OCI-LY1 (cell line): ENCODE measurements around the gene NXNL1.

Experiments
- H2AFZ ChIP-seq: fragments of 200-600 bp; sonication (generic), shearing (Covaris generic); 2 replicates; pipeline ENCODE4 v1.6.0; 2014; ENCODE audit warnings: antibody characterized with exemption, mild to moderate bottlenecking, low read length
- H3F3A ChIP-seq: fragments of 200-600 bp; sonication (generic), shearing (Covaris generic); 2 replicates; pipeline ENCODE4 v1.6.0; 2014; ENCODE audit warnings: mild to moderate bottlenecking, antibody characterized with exemption, low read length, moderate library complexity; ENCODE audit not compliant: insufficient read depth
- H3K27ac ChIP-seq: fragments of 200-600 bp; sonication (generic); 2 replicates; pipeline ENCODE4 v1.5.1; 2014; ENCODE audit warnings: low read length, mixed run types, mild to moderate bottlenecking, low read depth; ENCODE audit not compliant: poor library complexity, severe bottlenecking
- H3K27me3 ChIP-seq: fragments of 200-600 bp; sonication (generic); 2 replicates; pipeline ENCODE4 v1.6.0; 2014; ENCODE audit warnings: antibody characterized with exemption, mild to moderate bottlenecking, low read length, moderate library complexity; ENCODE audit not compliant: insufficient read depth
- H3K36me3 ChIP-seq: fragments of 200-600 bp; sonication (generic); 2 replicates; pipeline ENCODE4 v1.6.1; 2014; ENCODE audit warnings: mild to moderate bottlenecking, antibody characterized with exemption, low read length, moderate library complexity, mixed read lengths; ENCODE audit not compliant: insufficient read depth
- H3K4me1 ChIP-seq: fragments of 200-600 bp; sonication (generic); 2 replicates; pipeline ENCODE4 v1.5.1; 2014; ENCODE audit warnings: mild to moderate bottlenecking, low read length, moderate library complexity; ENCODE audit not compliant: insufficient read depth, severe bottlenecking
- H3K4me2 ChIP-seq: fragments of 200-600 bp; sonication (generic), shearing (Covaris generic); 2 replicates; pipeline ENCODE4 v1.6.1; 2014; ENCODE audit warnings: low read length
- H3K4me3 ChIP-seq: fragments of 200-600 bp; sonication (generic); 2 replicates; pipeline ENCODE4 v1.5.1; 2014; ENCODE audit warnings: low read length, low read depth, mild to moderate bottlenecking, mixed read lengths; ENCODE audit not compliant: poor library complexity, severe bottlenecking
- H3K79me2 ChIP-seq: fragments of 200-600 bp; shearing (Covaris generic); 2 replicates; pipeline ENCODE4 v1.6.1; 2016; ENCODE audit warnings: mixed run types, low read length, mixed read lengths; ENCODE audit not compliant: insufficient read depth
- H3K9ac ChIP-seq: fragments of 200-600 bp; sonication (generic), shearing (Covaris generic); 2 replicates; pipeline ENCODE4 v1.6.1; 2014; ENCODE audit warnings: mild to moderate bottlenecking, low read length, mixed read lengths
- H3K9me2 ChIP-seq: fragments of 200-600 bp; sonication (generic), shearing (Covaris generic); 2 replicates; pipeline ENCODE4 v1.6.1; 2014; ENCODE audit warnings: low read depth, mild to moderate bottlenecking, low read length, mixed read lengths
- H3K9me3 ChIP-seq: fragments of 200-600 bp; shearing (Covaris generic); 2 replicates; pipeline ENCODE4 v1.6.1; 2014; ENCODE audit warnings: low read length, mixed read lengths
- H4K20me1 ChIP-seq: fragments of 200-600 bp; sonication (generic), shearing (Covaris generic); 2 replicates; pipeline ENCODE4 v1.6.0; 2016; ENCODE audit warnings: mild to moderate bottlenecking, low read length; ENCODE audit not compliant: insufficient read depth
- EZH2 ChIP-seq: fragments of 200-600 bp; sonication (generic), shearing (Covaris generic); IDR thresholded peaks from 2 replicates; pipeline ENCODE4 v1.8.0; 2017; ENCODE audit warnings: borderline replicate concordance, mixed run types, mild to moderate bottlenecking, antibody characterized with exemption, low read length, moderate library complexity, mixed read lengths
- TF ChIP-seq, protein P1 (sequence below): fragments of 200-600 bp; sonication (generic), shearing (Covaris generic); IDR thresholded peaks from 2 replicates; pipeline ENCODE4 v1.5.1; 2017; ENCODE audit warnings: mild to moderate bottlenecking, antibody characterized with exemption, low read length, moderate library complexity, mixed read lengths

Gene NXNL1

DNA sequence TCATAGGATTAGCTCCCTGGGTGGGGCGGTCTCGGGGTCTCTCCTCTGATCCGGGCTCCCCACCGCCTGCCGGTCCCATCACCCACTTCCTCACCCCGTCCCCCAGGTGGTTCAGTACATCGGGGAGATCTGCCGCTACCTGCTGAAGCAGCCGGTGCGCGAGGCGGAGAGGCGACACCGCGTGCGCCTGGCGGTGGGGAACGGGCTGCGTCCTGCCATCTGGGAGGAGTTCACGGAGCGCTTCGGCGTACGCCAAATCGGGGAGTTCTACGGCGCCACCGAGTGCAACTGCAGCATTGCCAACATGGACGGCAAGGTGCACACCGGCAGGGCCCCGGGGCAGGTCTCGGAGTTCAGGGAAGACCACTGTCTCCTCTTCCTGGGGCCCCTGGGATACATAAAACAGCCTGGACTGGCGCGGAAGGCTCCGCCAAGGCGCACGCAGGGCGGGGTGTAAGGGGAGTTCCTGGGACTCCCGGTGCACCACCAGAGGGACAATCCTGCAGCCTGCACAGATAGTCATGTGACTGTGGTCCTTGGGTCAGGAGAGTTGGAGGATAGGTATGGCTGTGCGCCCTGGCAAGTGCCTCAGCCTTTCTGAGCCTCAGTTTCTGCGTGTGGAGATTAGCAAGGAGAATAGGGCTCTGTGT, 36.5 kb upstream of the NXNL1 start:
- Histone ChIP-seq H2AFZ (no peak overlapping the region), H3K4me3 (no peak overlapping the region), H3K4me1 (no peaks in the 10 kb centered on the region), H3K9me2 (no peaks in the 10 kb centered on the region), H3K79me2 (no peaks in the 10 kb centered on the region), H3K27ac (no peak overlapping the region), H4K20me1 (no peaks in the 10 kb centered on the region), H3K9ac (no peak overlapping the region), H3K27me3 (peaks cover 5% of the 10 kb centered on the region; the same call in 1 of the 2 replicates), H3K9me3 (no peaks in the 10 kb centered on the region), H3F3A (no peaks in the 10 kb centered on the region), H3K4me2 (no peak overlapping the region), H3K36me3 (no peaks in the 10 kb centered on the region)
- TF ChIP-seq, protein P1, sequence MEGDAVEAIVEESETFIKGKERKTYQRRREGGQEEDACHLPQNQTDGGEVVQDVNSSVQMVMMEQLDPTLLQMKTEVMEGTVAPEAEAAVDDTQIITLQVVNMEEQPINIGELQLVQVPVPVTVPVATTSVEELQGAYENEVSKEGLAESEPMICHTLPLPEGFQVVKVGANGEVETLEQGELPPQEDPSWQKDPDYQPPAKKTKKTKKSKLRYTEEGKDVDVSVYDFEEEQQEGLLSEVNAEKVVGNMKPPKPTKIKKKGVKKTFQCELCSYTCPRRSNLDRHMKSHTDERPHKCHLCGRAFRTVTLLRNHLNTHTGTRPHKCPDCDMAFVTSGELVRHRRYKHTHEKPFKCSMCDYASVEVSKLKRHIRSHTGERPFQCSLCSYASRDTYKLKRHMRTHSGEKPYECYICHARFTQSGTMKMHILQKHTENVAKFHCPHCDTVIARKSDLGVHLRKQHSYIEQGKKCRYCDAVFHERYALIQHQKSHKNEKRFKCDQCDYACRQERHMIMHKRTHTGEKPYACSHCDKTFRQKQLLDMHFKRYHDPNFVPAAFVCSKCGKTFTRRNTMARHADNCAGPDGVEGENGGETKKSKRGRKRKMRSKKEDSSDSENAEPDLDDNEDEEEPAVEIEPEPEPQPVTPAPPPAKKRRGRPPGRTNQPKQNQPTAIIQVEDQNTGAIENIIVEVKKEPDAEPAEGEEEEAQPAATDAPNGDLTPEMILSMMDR: no peak
- TF ChIP-seq EZH2: no peak

DNA sequence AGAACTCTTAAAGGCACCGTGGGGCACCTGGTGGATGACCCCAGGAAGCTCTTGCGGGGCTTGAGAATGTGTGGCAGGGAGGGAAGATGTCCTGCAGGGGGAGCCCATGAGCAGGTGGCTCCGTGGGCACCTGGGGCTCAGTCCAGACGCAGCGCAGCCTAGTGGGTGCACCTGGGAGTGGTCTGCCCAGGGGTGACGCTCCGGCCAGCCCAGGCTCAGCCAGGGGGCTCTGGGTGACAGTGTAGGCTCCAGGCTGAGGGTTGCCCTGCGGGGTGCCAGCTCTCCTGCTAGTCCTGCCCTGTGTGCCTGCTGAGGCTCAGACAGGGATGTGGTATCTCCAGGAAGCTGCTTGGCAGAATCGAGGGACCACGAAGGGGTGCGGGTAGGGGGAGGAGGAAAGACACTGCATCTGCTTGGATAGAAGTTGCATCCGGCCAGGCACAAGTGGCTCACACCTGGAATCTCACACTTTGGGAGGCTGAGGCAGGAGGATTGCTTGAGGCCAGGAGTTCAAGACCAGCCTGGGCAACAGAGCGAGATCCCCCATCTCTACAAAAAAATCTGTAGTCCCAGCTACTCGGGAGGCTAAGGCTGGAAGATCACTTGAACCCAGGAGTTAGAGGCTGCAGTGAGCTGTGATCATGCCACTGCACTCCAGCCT, 35.7 kb upstream of the NXNL1 start:
- Histone ChIP-seq H3K4me2 (no peak overlapping the region; the same call in 1 of the 2 replicates), H3K36me3 (no peaks in the 10 kb centered on the region), H2AFZ (no peak overlapping the region), H3K4me3 (no peak overlapping the region), H3K9ac (no peak overlapping the region), H3K9me2 (no peaks in the 10 kb centered on the region), H3K4me1 (no peaks in the 10 kb centered on the region), H4K20me1 (no peaks in the 10 kb centered on the region), H3K9me3 (no peaks in the 10 kb centered on the region), H3K79me2 (no peaks in the 10 kb centered on the region), H3K27ac (no peak overlapping the region), H3F3A (no peaks in the 10 kb centered on the region), H3K27me3 (peaks cover 5% of the 10 kb centered on the region; the same call in 1 of the 2 replicates)
- no peak for TF ChIP-seq EZH2
- TF ChIP-seq, protein P1: peak; percentile 99

DNA sequence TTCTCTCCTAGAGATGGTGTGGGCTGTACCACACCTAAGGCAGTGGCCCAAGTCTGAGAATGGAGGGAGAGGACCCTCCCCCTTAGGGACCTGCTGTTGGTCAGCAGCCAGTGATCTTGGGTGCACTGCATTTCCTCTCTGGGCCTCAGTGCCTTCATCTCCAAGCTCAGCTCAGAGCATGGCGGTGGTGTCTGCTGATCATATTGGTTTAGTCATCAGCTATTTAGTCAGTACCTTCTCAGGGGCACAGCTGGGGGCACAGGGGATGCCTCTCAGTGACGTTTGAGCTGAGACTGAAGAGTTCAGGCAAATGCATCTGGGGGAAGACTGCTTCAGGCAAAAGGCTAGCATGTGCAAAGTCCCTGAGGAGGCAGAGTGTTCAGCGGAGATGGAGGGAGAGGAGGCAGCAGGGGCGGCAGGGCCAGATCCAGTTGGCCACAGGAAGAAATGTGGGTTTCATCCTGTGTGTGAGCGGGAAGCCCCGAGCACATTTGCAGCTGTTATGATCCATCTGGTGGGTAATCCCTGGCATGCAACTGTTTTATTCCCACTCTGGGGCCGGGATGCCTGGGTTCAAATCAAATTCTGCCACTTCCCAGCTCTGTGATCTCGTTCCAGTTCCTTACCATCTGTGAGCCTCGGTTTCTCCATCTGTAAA, 35.0 kb upstream of the NXNL1 start:
- Histone ChIP-seq H3K27me3 (peaks cover 5% of the 10 kb centered on the region; the same call in 1 of the 2 replicates), H2AFZ (no peak overlapping the region), H3K4me2 (no peak overlapping the region), H3K79me2 (no peaks in the 10 kb centered on the region), H4K20me1 (no peaks in the 10 kb centered on the region), H3K9ac (no peak overlapping the region), H3K36me3 (no peaks in the 10 kb centered on the region), H3K27ac (no peak overlapping the region), H3K4me1 (no peaks in the 10 kb centered on the region), H3F3A (no peaks in the 10 kb centered on the region), H3K4me3 (no peak overlapping the region), H3K9me2 (no peaks in the 10 kb centered on the region), H3K9me3 (no peaks in the 10 kb centered on the region)
- TF ChIP-seq EZH2: no peak
- TF ChIP-seq, protein P1: no peak
